Measurements from ENCODE around the gene ZNF444.
A peak's percentile ranks its signal among the peaks of the same experiment; 100 is the strongest.

Gene ZNF444

DNA sequence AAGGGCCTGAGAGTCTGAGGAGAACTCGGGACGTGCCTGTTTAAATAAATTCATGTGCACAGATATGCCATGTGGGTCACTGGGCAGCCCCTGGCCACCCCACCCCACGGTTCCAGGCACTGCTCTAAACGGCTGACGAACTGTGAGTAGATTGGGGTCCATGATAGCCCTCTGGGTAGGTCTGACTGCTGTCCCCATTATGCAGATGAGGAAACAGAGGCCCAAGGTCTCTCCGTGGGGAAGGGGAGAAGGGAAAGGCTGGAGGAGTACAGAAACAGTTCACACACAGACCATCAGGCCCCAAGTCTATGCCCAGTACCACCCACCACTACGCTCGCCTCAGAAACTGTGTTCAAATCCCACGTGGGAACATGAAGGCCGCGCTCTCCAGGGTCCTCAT lies 34.1 kb upstream of the ZNF444 start:
- DNase-seq (ENCODE audit: low spot score) (no peak), FAIRE-seq (no peak)

DNA sequence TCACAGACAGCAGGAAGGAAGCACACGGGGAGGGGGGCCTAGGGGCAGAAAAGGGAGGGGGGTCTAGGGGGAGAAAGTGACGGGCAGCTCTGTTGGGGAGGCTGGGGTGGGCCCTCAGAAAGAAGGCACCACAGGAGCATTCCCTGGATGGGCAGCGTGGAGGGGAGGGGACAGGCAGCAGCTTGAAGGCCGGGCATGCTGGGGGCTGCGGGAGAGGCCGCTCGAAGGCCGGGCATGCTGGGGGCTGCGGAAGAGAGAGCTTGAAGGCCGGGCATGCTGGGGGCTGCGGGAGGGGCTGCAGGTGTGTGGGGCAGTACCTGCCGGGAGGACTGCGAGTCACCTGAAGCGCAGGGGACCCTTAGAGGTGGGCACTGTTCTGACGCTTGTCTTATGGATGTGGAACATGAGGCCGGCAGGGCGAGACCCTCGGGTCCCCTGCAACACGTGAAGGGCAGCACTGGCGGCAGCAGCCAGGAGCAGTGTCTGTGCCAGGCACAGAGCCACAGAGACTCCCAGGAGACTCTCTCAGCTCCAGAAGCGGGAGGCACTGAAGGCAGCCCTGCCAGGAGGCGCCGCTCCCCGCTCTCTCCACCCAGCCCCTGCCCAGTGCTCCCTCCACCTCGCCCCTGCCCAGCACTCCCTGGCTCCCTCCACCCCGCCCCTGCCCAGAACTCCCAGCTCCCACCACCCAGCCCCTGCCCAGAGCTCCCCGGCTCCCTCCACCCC lies 33.3 kb upstream of the ZNF444 start:
- DNase-seq (ENCODE audit: low spot score): no peak
- no peak for FAIRE-seq

DNA sequence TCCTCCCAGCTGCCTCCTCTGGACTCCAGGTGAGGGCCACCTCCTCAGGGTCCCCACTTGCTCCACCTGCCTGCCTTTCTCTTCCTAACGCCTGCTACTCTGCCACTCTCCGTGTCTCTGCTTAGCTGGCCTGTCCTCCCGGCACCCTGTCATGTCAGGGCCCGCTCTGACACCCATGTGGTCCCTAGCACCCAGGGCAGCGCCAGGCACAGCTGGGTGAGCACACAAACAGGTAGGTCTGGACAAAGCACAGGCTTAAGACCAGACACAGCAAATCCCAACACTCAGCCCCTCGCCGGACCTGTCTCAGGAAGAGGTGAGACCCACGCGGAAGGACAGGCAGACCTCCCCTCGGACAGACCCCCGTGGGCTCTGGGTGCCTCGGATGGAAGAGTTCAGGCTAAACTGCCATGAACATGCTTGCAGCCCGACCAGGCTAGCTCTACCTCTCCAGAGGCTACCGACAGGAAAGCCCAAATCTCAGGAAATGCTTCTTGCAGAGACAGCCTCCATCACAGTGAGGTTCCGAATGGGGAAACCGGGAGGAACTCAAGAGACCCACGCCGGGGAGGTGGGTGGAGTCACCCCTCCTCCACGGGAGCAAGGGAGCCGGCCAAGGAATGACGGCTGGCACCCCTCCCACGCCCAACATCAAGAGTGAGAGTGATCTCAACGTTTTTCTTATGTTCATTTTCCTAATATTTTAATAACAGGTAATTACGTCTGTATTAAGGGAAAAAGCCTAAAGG lies 32.5 kb upstream of the ZNF444 start:
- no peak for DNase-seq (ENCODE audit: low spot score)
- no peak for FAIRE-seq

DNA sequence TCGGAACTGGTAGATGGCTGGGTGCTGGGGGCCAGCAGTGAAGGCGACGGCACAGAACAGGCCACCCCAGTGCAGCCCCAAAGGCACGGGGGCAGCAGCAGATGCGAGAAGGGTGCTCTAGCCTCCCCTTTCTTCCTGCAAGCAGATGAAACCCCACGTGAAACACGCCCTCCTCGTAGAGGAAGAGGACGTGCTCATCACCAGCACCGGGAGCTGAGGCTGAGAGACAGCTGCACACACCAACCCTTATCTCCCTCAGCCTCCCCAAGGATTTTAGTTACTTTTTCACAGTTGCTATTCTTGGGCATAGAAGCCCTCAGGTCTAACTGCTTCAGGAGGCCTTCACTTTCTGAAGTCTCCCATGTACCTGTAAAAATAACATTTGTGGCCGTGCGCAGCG lies 31.9 kb upstream of the ZNF444 start:
- no peak for FAIRE-seq
- DNase-seq (ENCODE audit: low spot score): no peak

DNA sequence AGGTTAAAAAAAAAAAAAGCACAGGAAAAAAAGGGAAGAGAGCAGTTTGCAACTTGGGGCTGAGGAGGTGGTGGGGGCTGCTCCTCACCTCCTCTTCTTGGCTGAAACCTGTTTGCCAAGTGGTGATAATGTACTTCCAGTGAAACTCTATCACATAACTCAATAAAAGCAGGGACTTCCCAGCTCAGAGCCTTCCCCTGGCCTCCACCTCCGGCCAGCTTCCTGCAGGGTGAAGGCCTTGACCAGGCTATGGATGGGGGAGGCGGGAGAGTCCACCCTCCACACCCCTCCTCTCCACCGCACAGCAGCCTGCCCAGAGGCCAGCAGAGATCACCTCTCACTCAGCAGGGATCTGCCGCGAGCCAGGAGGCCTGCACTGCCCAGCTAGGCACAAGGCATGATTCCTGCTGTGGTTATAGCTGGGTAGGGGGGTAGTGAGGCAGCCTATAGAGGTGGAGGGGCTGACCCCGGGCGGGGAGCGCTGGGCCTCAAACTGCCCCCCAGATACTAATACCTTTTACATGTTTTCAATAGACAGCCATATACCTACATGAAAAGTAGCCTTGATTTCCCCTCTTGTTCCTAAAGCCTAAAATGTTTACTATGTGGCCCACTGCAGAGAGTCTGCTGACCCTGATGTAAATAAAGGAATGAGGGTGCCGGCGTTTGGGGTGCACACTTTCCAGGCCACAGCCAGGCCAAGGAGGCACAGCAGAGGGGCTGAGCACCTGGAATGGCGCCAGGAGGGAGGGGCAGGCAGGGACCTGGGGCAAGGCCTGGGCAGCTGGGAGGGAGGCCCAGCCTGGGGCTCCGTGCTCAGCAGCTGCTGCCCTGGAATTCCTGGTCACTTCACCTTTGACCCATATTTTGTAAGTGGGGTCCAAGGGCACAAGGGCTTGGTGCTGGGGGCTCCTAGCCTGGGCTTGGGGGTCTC lies 30.3 kb upstream of the ZNF444 start:
- FAIRE-seq (no peak), DNase-seq (ENCODE audit: low spot score) (no peak)

DNA sequence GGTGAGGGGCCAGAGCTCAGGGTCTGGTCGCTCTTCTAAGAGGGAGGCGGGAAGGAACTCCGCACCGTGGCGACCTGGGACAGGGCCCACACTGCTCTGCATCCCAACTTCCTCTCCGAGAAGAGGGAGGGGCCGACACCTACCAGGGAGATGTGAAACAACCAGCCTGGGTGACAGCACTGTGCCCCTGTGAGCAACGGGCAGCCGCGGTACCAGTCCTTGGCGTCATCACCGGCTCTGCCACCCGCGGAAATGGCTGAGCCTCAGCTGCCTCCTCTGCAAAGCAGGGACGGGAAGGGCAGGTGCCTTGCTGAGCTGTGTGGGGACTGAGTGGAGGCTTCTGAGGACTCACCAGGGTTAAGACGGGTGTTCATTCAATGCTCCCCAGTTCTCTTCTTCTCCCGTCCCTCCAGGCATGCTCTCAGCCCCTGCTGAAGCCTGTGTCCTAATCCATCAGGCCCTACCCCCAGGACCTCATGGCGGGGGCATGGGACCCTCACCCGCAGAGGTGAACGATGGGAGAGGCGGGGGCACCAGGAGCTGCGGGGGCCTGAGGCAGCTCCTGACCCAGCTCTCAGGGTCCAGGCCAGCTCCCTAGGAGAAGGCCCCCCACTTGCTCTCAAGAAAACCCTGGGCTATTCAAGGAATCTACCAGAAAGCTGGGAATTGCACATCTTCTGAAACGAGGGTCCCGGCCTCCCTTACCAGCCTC lies 29.3 kb upstream of the ZNF444 start:
- FAIRE-seq (no peak), DNase-seq (ENCODE audit: low spot score) (no peak)

DNA sequence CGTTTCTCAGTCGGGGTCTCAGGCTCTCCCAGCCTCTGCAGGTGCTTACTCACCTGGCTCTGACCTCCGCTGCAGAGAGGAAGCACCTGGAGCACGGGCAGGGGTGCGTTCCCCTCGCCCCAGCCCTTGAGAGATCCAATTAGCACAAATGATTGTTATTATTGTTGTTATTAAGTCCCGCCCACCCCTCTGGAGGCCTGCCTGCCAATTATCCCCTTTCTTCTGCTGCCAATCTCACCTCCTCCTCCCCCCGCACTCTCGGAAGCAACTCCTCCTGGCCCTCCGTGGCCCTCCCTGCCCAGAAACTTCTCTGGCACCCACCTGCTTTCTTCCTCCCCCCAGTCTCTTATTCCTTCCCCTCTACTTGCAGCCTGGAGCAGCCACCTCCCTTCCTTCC lies 28.8 kb upstream of the ZNF444 start:
- FAIRE-seq (no peak), DNase-seq (ENCODE audit: low spot score) (no peak)

DNA sequence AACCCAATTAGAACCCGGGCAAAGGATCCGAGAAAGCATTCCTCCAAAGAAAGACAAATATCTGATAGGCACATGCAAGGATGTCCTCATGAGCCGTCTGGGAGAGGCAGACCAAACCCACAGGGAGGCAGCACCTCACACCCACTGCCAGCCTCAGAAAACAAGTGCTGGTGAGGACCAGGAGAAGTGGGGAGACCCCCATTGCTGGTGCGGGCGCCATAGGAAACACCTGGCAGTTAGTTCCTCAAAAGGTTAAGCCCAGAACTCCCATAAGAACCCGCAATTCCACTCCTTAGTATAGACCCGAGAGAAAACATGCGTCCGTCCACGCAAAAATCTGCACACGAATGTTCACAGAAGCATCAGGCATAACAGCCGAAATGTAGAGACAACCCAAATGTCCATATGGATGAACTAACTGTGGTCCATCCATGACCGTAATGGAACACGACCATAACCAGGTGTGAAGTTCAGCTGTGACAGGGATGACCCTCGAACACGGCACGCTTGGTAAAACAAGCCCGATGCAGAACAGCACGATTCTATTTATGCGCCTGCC lies 27.9 kb upstream of the ZNF444 start:
- DNase-seq (ENCODE audit: low spot score): no peak
- no peak for FAIRE-seq

DNA sequence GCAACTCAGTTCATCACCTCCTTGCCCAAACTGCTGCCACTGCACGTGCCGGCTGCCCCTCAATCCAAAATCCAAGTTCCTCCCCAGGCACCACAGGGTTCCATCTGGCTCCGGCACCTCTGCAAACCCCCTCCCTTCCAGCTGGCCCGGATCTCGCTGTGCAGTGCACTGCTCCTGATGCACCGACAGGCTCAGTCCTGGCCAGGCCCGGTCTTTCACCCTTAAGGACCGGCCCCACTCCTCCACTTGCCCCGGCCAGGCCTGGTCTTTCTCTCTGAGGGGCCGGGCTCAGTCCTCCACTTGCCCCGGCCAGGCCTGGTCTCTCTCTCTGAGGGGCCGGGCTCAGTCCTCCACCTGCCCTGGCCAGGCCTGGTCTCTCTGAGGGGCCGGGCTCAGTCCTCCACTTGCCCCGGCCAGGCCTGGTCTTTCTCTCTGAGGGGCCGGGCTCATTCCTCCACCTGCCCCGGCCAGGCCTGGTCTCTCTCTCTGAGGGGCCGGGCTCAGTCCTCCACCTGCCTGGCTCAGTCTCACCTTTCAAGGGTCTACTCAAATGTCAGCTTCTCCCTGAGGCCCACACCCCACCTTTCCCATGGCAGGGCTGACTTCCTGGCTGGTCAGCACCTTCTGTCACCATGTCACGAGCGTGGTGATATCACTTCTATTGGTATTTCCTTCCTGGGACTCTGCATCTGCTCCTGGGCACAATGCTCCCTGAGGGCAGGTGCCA lies 26.9 kb upstream of the ZNF444 start:
- DNase-seq (ENCODE audit: low spot score) (no peak), FAIRE-seq (no peak)

DNA sequence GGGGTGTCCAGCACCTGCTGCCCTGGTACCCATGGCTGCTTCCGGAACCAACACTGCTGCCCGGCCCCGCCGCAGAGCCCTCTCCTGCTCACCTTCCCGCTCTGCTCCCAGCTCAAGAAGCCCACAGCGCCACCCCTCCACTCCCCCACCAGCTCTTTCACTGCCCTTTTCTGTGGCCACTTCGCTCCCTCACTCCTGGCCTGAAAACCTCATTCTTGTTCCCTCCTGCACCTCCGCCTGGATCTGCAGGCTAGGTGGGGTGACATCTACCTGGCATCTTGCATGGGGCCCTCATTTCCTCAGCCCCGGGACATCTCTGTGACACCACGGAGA lies 26.3 kb upstream of the ZNF444 start:
- DNase-seq (ENCODE audit: low spot score) (no peak), FAIRE-seq (no peak)

DNA sequence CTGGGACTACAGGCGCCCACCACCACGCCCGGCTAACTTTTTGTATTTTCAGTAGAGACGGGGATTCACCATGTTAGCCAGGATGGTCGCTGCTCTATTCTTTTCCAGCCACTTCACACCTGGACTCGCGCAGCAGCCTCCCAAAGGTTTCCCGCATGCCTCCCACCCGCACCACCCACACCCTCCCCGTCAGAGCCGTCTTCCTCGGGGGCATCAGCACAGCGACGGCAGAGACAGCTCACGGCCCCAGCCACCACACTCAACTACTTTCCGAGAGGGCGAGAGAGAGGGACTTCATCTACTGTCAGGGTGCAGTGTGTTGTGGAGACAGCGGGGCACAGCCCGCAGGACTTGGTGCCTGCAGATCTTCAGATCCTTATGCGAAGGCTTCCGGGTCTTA lies 25.6 kb upstream of the ZNF444 start:
- no peak for DNase-seq (ENCODE audit: low spot score)
- no peak for FAIRE-seq

DNA sequence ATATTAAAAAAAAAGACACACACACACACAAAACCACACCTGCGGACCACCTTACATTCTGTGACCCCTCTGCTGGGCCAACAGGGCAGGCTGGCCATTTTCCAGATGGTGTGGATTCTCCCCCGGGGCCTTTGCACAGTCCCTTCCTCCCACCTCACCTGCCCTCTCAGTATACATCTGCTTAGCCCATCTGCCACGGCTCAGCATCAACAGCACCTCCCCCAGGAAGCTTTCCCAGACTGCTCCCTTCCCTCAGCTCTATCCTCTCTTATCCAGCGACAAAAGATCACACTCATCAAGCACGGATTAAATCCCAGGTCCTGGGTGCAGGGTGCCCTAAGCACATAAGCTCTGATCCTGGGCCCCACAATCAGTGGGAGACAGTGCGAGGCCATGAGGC lies 24.5 kb upstream of the ZNF444 start:
- DNase-seq (ENCODE audit: low spot score) (no peak), FAIRE-seq (no peak)

DNA sequence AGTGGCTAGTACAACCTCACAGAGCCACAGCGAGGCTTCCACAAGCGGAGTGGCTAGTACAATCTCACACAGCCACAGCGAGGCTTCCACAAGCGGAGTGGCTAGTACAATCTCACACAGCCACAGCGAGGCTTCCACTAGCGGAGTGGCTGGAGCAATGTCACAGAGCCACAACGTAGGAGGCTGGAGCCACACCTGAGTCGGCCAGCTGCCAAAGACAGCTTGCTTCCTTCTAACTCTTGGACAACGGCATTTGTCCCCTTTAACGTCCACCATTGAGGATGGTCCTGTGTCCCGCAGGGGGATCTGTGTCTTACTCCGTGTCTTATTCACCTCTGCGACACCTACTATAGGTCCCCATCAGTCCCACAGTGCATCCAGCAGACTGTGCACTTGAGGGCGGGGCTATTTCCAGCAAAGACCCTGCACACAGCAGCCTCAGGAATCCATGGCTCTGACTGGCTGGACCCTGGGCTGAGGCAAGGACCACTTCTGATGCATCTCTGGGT lies 23.7 kb upstream of the ZNF444 start:
- no peak for DNase-seq (ENCODE audit: low spot score)
- no peak for FAIRE-seq

DNA sequence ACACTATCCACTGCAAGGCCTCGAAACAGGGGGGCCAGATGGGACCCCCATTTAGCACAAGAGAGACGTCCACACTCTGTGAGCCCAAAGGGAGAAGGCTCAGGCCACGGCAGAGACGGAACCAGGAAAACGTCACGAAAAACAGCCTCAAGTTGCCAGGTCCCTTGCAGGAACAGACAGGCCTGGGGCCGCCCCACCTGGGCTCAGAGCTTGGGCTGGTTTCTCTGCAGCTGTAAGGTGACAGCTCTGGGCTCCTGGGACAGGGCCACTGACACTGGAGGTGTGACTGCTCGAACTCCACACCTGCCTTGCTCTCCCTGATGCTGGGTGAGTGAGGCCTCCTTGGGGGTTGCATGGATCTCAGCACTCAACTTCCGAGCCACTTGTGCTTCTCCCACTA lies 23.2 kb upstream of the ZNF444 start:
- no peak for FAIRE-seq
- DNase-seq (ENCODE audit: low spot score): no peak

DNA sequence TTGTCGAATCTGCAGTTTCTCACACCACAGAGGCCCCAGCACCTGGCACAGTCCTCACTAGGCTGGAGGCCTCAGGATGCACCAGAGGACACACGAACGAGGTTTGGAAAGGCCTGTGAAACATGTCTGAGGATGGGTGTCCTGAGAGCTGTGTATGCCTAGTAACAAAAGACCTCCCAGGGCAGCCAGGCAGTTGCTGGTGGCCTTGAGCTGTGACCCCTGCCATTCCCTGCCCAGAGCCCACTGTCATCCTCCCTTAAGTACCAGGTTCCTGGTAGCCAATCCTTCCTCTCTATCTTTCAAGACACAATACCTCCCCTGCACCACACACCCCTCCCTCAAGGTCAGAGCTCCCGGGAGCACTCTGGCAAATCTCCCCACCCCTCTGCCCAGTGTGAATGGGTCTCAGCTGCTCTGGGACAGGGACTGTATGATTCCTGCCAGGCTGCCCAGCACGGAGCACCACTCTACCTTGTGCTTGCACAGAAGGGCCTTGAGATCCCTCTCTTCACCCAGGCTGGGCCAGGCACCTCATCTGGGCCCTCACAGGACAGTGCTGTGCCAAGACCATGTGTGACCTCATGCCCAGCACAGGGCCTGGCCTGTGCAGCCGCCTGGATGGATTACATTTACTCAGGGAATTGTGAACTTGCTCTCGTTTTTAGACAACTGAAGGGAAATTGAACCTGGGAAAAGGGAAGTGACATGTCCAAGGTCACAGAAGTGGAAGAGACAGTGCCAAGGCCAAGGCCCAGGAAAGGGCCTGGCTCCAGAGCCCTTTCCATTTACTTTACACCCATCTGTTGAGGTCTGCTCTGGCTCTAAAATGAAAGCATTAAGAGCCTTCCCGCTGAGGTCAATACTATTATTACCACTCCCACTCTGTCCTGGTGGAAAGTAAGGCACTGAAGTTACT lies 22.2 kb upstream of the ZNF444 start:
- DNase-seq (ENCODE audit: low spot score) (no peak), FAIRE-seq (no peak)

DNA sequence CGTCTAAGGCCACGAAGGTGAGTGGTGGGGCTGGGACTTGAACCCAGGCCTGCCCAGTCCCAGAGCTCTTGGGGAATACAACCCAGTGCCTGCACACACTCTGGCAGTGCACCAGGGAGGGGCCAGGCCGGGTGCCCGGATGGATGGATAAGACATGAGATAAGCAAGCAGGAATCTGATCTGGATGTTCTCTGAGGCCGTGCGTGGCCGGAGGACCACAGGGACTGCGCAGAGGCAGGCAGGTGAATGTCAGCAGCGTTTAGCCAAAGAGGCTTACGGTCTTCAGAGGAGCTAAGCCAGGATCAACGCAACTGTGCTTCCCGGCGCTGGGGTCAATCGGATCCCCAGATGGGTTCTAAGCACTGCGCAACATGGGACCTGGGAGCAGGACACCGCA lies 21.5 kb upstream of the ZNF444 start:
- no peak for DNase-seq (ENCODE audit: low spot score)

DNA sequence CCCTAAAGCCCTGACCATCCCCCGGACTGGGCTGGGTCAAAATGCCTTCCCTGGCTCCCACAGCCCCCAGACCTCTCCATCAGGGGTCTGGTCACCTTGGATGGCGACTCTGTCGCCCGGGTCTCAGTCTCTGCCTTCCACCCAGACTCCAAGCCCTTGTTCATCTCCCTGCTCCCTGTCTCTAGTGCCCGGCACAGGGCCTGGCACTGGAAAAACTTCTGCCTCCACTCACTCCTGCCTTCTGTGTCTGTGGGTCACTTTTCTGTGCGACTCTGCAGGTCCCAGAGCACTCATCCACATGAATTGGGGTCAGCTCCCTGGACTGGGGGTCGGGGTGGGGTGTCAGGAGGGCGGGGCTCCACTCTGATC lies 21.1 kb upstream of the ZNF444 start:
- FAIRE-seq: no peak
- no peak for DNase-seq (ENCODE audit: low spot score)

More for the DNA sequence above, 21.5 kb upstream of the ZNF444 start:
- FAIRE-seq: no peak

DNA sequence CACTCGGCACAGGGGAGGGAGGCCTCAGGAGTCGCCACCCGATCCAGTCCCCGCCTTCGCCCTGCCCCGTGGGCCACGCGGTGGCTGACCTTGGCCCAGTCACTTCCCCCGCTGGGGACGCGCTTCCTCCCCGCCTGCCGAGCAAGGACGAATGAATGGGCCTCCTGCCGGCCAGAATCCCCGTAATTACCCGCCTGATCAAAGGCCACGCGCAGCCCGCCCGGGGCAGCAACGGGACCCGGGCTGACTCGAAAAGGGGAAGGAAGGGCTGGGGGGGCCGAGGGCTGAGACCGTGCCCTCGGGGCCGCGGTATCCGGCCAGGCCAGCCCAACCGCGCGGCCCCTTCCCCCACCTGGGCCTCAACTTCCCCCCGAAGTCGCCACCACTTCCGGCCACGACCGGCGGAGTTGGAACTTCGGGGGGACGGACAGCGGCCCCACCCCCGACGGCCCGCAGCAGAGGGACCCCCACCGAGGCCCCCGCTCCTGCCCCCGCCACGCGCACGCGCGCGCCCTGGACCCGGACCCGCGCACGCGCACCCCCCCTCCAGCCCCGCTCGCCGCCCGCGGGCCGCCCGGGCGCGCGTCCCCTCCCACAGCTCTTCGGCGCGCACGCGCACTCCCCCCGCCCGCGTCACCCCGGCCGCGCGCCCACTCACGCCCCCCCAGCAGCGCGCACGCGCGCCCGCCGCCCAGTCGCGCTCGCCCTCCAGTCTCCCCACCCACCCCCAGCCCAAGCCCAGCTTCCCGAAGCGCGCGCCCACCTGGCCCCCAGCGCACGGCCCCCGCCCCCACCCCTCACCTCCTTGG lies 20.5 kb upstream of the ZNF444 start:
- DNase-seq (ENCODE audit: low spot score) (peak; percentile 90), FAIRE-seq (peak; percentile 40)

Measured in urothelium cell line (cell line).